Measurements from ENCODE around the gene SSRP1. TPM values are rescaled to one million over a fixed set of nuclear protein-coding genes. Genes with fewer than 3 reads are reported as not detected.
"Not testable (repeated sequence)": the region's sequence is repeated elsewhere in the genome, so short reads cannot be mapped to it uniquely, and the experiment has no call there.

SSRP1 gene
- total RNA-seq, 1 donor from 2014 or later, result 34.6 TPM

GRCh38 chr11:57342702-57343101 is 7.0 kb upstream of the SSRP1 start:
- Histone ChIP-seq H3K4me1 (peaks cover 5% of the 10 kb centered on the region), H3K4me3 (no peak overlapping the region), H3K9me3 (replicated peaks) (no peaks in the 10 kb centered on the region), H3K27me3 (ENCODE audit: low read depth) (peaks cover 20% of the 10 kb centered on the region), H3K27ac (replicated peaks) (no peak overlapping the region), H3K36me3 (no peaks in the 10 kb centered on the region)
- intact Hi-C loops (cut with micrococcal nuclease), result no loop called here
- DNase-seq, result no peak
- TF ChIP-seq CTCF (IDR thresholded peaks at IDR 0.05; ENCODE audit: borderline replicate concordance), result no peak

- Histone ChIP-seq H3K9me3 (replicated peaks) (no peaks in the 10 kb centered on the region), H3K36me3 (no peaks in the 10 kb centered on the region), H3K27ac (replicated peaks) (no peak overlapping the region), H3K4me3 (no peak overlapping the region), H3K27me3 (ENCODE audit: low read depth) (peaks cover 20% of the 10 kb centered on the region), H3K4me1 (peaks cover 7% of the 10 kb centered on the region)
- intact Hi-C loops (cut with micrococcal nuclease), result no loop called here
- no peak for TF ChIP-seq CTCF (IDR thresholded peaks at IDR 0.05; ENCODE audit: borderline replicate concordance)
- no peak for DNase-seq
Observed at GRCh38 chr11:57341250-57341808, 5.6 kb upstream of the SSRP1 start.

GRCh38 chr11:57340039-57340615 is 4.4 kb upstream of the SSRP1 start:
- Histone ChIP-seq H3K36me3 (no peaks in the 10 kb centered on the region), H3K4me1 (peaks cover 13% of the 10 kb centered on the region), H3K9me3 (replicated peaks) (no peaks in the 10 kb centered on the region), H3K27ac (replicated peaks) (no peak overlapping the region), H3K27me3 (ENCODE audit: low read depth) (peaks cover 20% of the 10 kb centered on the region), H3K4me3 (peak overlapping the region; percentile 51)
- DNase-seq, result no peak
- peak; percentile 14 for TF ChIP-seq CTCF (IDR thresholded peaks at IDR 0.05; ENCODE audit: borderline replicate concordance)
- intact Hi-C loops (cut with micrococcal nuclease), result no loop called here

GRCh38 chr11:57339328-57339727 is 3.6 kb upstream of the SSRP1 start:
- H3K36me3 ChIP-seq, result peaks cover under 1% of the 10 kb centered on the region
- intact Hi-C loops (cut with micrococcal nuclease), result no loop called here
- peak overlapping the region; percentile 54 for H3K27ac ChIP-seq (replicated peaks)
- no peak for DNase-seq
- H3K4me3 ChIP-seq, result peak overlapping the region; percentile 51
- peaks cover 20% of the 10 kb centered on the region for H3K27me3 ChIP-seq (ENCODE audit: low read depth)
- H3K9me3 ChIP-seq (replicated peaks), result no peaks in the 10 kb centered on the region
- peaks cover 21% of the 10 kb centered on the region for H3K4me1 ChIP-seq
- no peak for TF ChIP-seq CTCF (IDR thresholded peaks at IDR 0.05; ENCODE audit: borderline replicate concordance)

- peaks cover 20% of the 10 kb centered on the region for H3K27me3 ChIP-seq (ENCODE audit: low read depth)
- peak within 1 kb of the TSS; percentile 51 for H3K4me3 ChIP-seq
- peak within 1 kb of the TSS; percentile 54 for H3K27ac ChIP-seq (replicated peaks)
- peak; percentile 48 for DNase-seq
- no peak for TF ChIP-seq CTCF (IDR thresholded peaks at IDR 0.05; ENCODE audit: borderline replicate concordance)
- H3K4me1 ChIP-seq, result peaks cover 28% of the 10 kb centered on the region
- intact Hi-C loops (cut with micrococcal nuclease), result no loop called here
- H3K9me3 ChIP-seq (replicated peaks), result no peaks in the 10 kb centered on the region
- H3K36me3 ChIP-seq, result peaks cover 13% of the 10 kb centered on the region
Observed at GRCh38 chr11:57338142-57338541, 2.5 kb upstream of the SSRP1 start, which contains the start of gene P2RX3. Gene P2RX3 (plus strand): TSS chr11:57338352. CDS start chr11:57338551, 199 bp downstream.

- Histone ChIP-seq H3K4me1 (peaks cover 28% of the 10 kb centered on the region), H3K27me3 (ENCODE audit: low read depth) (peaks cover 20% of the 10 kb centered on the region), H3K36me3 (peaks cover 26% of the 10 kb centered on the region)
- H3K4me3 ChIP-seq; H3K27ac ChIP-seq (replicated peaks); DNase-seq; H3K9me3 ChIP-seq (replicated peaks); intact Hi-C loops (cut with micrococcal nuclease): not testable (repeated sequence)
Observed at GRCh38 chr11:57336856-57337255, 1.2 kb upstream of the SSRP1 start.
